SIG-M5 (cell line): Measurements from ENCODE around the gene ZNF493.

Experiments used
- DNase-seq: peaks from one replicate; lab custom pipeline; 2025; lab: John Stamatoyannopoulos, UW

ZNF493 gene

DNA sequence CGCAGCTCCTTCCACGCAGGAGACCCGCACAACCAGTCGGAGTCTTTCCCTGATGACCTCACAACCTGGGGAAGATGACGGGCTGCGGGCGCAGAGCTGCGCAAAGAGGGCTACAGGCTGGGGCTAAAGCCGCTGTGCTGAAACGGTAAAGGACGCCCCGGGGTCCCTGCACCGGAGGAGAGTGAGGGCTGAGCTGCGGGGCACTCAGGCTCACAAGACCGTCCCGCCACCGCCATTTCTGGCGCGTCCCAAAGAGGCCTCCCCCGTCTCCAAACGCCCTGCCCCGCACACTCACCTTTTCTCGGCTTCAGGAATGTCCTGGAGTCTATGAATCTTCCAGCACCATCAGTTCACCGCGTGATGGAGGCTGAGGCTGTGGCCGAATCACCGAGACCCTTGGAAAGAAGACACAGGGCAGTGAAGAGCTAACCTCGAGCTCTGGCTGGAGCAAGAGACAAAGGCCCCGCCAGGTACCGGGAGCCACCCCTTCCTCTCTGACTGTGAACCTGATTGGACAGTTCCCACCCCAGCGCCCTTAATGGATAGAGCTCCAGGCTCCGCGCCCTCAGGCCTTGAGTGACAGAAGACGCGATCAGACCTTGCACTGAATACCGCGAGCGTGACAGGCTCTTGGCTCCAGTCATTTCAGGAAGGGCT lies 66.6 kb downstream of the ZNF493 start:
- DNase-seq: no peak

DNA sequence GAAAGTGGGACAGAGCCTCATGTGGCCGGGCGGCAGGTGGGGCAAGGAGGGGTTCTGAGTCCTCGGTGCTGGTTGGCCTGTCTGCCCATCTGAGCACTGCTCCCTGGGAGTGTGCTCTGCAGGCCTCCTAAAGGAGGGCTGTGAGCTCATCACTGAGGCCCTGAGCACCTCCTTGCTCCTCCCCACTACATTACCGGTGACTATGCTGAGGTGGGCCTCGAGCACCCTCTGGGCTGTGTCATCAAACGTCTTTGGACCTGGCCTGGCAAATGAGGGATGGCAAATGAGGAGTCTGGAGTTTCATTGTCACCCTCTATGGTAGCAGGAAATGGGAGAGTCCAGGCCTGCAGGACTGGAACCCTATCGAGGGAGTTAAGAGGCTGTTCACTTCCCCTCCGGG lies 69.7 kb downstream of the ZNF493 start:
- DNase-seq: no peak

- no peak for DNase-seq
These were observed 71.9 kb downstream of the ZNF493 start for GRCh38 chr19:21468791-21469190.

GRCh38 chr19:21472507-21472906 lies 75.6 kb downstream of the ZNF493 start:
- no peak for DNase-seq

DNA sequence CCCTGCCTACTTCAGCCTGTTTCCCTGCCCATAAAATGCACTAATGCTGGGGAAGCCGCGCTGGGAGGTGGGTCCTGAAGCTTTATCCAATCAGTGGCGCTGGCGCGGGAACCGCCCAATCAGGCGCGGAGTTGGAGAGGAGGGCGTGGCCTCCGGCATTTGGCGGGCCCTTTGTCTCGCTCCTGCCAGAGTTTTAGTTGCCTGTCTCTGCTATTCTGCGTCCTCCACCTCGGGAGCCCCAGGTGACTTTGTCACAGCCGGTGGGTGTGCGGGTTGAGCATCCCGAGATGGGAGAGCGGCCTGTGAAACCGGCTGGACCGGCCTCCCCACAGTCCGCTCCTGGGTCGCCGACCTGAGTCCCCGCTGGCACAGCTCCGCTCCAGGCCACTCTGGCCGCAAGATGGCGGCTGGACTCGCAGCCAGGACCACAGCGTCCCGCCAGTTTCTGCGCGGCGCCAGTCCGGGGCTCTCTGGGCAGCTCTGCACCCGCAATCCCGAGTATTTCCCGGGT lies 77.8 kb downstream of the ZNF493 start:
- DNase-seq: no peak
